Stimulated activated CD4-positive, alpha-beta T cell treated with anti-CD3 and anti-CD28 coated beads, Interleukin-2, amount 100 ng/mL, for 4 hours (primary cell): ENCODE data around the gene LSM12.

Experiments used
- DNase-seq: peaks from one replicate; pipeline ENCODE4 v3.0.0-alpha.2; 2020; ENCODE audit warnings: low read depth

The LSM12 gene

GRCh38 chr17:44095647-44096496 is 29.4 kb upstream of the LSM12 start:
- DNase-seq = no peak

GRCh38 chr17:44095388-44095646 is 28.8 kb upstream of the LSM12 start:
- DNase-seq = no peak

DNA sequence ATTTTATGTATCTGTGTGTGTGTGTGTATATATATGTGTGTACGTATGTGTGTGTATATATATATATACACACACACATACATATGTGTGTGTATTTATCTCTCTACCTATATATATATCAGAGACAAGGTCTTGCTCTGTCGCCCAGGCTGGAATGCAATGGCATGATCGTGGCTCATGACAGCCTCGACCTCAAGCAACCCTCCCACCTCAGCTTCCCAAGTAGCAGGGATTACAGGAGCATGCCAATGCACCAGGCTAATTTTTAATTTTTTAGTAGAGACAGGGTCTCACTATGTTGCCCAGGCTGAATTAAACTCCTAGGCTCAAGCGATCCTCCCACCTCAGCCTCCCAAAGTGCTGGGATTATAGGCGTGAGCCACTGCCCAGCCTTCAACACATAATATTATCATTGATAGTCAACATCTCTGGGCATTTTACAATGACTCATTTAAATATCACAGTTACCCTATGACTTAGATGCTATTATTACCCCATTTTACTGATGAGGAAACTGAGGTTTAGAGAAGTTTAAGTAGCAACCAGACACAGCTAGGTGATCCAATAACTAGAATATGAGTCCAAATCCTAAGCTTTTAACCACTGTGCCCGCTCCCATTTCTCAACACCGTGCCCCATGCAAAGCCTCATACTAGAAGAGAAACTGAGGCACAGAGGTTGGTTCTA is 28.4 kb upstream of the LSM12 start:
- no peak for DNase-seq

DNA sequence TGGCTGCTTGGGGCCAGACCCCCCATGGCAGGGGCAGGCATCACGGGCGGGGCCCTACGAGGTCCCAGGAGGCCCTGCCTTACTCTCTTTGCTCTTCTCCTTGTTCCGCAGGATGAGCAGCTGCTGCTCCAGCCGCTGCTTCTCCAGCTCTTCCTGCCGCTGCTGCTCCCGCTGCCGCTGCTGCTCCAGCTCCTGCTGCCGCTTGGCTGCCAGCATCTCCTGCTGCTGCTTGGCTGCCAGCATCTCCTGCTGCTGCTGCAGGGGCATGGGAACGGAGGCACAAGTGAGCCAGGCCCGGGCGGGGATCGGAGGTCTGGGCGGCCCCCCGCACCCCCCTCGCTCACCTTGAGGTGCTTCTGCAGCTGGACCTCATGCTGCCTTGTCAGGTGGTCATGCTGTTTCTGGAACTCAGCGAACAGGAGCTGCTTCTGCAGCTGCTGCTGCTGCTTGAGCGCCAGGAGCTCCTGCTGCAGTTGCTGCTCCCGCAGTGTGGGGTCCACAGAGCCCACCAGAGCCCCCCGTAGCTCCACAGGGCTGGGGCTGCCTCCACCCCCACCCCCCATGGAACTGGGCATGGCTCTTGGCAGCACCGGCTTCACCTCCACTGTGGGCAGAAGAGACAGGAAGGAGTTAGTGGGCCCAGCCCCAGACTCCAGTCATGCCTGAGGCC is 26.9 kb upstream of the LSM12 start:
- no peak for DNase-seq

GRCh38 chr17:44092051-44092450 is 25.6 kb upstream of the LSM12 start:
- DNase-seq = no peak

DNA sequence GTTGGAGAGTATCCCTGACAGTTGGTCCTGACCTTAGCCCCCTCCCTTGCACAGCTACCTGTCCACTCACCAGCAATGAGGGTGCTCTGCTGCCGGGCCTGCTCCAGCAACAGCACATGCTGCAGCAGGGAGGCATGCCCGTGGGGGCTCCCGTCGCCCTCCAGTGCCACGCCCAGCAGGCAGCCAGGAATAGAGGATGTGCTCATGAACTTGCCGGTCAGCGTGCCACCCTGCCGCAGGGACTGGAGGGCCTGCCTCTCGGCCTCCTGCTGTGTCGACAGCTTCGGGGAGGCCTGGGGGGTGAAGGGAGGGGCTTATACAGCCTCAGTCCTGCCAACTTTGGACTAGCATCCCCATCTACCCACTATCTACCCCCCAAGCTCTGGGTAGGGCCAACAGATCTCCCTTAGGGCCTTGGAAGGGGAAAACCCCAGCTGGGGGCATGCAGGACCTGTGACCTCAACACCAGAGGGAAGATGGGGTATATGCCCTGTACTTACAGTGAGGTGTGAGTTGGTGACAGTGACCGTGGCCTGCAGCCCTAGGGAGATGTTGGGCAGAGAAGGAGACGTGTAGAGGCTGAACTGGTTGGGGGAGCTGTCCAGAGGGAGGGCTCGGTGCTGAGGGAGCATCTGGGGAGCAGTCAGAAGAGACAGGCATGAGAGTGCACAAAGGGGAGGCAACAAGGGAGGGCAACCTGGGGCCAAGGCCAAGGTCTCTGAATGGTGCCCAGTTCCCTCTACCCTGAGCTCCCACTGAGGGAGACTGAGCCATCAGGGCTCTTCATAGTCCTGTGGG is 24.9 kb upstream of the LSM12 start:
- no peak for DNase-seq

DNA sequence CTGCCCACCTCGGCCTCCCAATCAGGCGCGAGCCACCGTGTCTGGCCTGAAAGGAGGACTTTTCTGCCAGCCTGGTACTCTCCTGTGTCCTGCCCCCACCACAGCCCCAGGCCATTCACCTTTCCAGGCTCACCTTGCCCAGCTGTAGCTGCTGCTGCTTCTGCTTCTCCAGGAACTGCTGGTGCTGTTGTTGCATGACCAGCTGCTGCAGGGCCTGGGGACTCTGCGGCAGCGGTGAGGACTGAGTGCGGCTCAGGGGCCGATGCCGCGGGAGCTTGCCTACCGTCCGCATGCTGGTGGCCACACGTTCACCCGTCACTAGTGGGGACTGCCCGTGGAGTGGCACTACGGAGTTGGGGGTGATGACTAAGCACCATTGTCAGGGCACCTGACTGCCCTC is 21.8 kb upstream of the LSM12 start:
- DNase-seq = no peak

- DNase-seq = no peak
These were observed 20.8 kb upstream of the LSM12 start for GRCh38 chr17:44087319-44087718.

DNA sequence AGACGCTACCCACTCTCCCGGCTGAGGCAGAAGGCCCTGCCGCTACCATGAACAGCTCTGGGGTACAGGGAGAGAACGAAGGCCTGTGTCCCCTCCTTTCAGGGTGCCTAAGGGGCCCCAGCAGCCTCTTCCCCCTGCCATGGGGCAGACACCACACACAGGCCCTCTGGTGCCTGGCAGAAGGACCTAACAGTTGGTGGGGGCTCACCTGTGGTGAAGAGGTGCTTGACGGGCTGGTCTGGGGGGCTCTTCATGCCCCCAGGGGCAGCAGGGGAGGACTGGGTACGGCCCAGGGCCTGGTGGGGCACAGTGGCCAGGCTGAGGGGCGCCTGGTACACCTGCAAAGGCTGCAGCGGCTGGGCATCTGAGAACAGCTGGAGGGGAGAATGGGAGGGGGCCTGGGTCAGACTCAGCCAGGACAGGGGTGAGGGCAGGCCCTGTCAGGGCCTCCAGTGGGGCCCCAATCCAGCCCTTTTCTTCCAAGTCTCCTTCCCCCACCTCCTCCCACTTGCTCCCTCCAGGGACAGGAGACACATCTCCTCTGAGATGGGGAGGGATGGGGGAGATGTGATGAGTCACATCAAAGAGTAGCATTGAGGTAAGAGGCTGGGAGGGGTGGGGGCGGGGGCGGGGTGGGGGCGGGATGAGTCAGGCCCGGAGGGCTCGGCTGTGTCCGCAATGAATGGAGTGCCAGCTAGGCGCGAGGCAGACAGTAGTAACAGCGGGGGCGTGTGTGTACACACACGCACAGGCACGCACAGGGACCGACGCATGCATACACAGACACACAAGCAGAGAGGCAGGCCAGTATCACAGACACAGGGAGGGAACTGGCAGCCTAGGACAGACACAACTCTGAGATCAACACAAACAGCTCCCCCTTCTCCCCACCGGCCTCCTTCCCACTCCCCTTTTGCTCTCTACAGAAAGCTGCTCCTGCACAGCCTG is 20.2 kb upstream of the LSM12 start:
- DNase-seq = peak; percentile 76

GRCh38 chr17:44085908-44086307 is 19.4 kb upstream of the LSM12 start:
- DNase-seq = no peak

DNA sequence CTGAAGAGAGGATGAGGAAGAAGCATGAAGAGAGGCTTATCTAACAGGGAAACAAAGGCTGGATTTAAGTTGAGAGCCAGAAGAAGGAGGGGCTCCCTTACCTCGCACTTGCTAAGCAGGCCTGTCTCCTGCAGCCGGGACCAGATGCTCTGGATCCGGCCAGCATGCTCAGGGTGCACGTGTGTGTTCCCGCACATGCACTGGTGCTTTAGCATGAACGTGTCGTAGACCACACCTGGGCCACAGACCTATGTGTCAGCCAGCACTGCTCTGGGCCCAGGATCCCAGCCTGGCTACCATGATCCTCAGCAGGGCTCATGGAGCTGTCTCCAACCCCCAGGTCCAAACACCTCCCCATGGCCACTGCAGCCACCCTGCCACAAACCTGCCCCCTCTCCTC is 18.4 kb upstream of the LSM12 start:
- DNase-seq = no peak

- no peak for DNase-seq
These were observed 17.7 kb upstream of the LSM12 start for GRCh38 chr17:44084131-44084538.

DNA sequence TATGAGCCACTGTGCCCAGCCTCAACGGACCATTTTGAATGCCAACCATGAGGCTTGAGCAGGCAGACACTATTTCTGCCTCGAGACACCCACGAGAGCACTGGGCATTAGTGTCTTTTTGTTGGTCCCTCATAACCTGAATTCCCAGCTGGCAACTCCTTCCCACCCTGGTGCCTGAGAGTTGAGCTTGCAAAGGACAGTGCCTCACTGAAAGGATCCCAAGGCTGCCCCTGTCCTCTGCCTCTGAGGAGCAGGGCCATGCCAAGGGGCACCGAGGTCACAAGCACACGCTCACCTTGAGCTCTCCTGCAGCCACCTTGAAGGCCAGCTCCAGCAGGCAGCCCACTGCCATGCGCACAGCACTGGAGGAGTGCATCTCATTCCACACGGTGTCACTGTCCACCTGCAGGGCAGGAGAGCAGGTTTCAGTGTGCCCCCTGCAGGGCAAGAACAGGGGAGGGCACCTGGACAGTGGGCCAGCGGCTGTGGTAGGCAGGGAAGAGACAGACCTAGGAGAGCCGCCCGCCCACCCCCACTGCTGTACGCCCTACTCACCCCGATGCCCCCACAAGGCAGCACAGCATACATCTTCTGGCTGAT is 16.9 kb upstream of the LSM12 start:
- DNase-seq = no peak

- DNase-seq = no peak
These were observed 15.9 kb upstream of the LSM12 start for GRCh38 chr17:44082256-44082927.

DNA sequence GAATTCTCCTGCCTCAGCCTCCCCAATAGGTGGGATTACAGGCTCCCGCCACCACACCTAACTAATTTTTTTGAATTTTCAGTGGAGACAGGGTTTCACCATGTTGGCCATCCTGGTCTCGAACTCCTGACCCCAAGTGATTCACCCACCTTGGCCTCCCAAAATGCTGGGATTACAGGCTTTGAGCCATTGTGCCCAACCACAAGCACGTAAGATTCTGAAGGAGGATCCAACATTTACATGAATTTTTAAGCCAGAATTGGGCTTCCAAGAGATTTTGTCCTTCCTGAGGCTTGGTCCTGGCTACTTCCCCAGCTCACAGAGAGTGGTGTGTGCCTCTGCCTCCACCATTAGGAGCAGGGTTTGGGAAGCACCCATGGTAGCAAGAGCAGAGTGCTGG is 15.2 kb upstream of the LSM12 start:
- no peak for DNase-seq

- no peak for DNase-seq
These were observed 13.7 kb upstream of the LSM12 start for GRCh38 chr17:44079877-44080821.

- DNase-seq = no peak
These were observed 11.9 kb upstream of the LSM12 start for GRCh38 chr17:44078412-44078811.

DNA sequence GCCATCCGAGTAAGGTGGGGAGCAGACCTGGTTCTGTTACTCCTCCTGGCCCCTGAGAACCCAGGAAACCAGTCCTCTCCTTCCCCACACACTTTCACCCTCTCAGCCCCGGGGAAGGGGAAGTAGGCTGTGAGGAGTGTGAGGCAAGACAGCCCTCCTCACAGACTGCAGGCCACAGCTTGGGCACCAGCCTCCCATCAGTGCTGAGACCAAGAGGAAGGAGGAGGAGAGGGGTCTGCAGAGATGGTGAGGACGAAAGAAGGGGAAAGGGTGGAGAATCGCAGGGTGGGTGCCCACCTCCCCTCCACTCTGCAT is 11.1 kb upstream of the LSM12 start:
- DNase-seq = no peak
